Naive thymus-derived CD4-positive, alpha-beta T cell (primary cell): ENCODE data around the gene EIF3CL. TPM values are rescaled to one million over a fixed set of nuclear protein-coding genes. Genes with fewer than 3 reads are reported as not detected.
"Not testable (repeated sequence)": the region's sequence is repeated elsewhere in the genome, so short reads cannot be mapped to it uniquely, and the experiment has no call there.

Experiments
- ATAC-seq: fragments of 150-1000 bp; cut with Tn5 transposase; 2 replicates; pipeline ENCODE4 v1.10.0; 2021; ENCODE audit warnings: mild to moderate bottlenecking, moderate library complexity
- CTCF ChIA-PET: fragments of 350-600 bp; sonication (Branson Sonifier 250); formaldehyde crosslinking; loops from one replicate; lab custom pipeline; 2021; ENCODE audit warnings: antibody characterized with exemption; lab: Charles Lee
- POLR2A ChIA-PET: fragments of 350-600 bp; sonication (Branson Sonifier 250); formaldehyde crosslinking; loops from one replicate; lab custom pipeline; 2021; ENCODE audit warnings: antibody characterized with exemption, inconsistent platforms; lab: Charles Lee
- DNase-seq, 9 donors: peaks; one replicate each; pipeline versions ENCODE4 v3.0.0 to v3.0.0-alpha.2; 2020 to 2022; ENCODE audit warnings: mixed read lengths in 1 of 9
- H3K27ac ChIP-seq: one replicate; pipeline ENCODE4 v1.7.0; 2013; ENCODE audit warnings: mild to moderate bottlenecking, low read depth, low read length, moderate library complexity
- H3K27me3 ChIP-seq, 2 donors: one replicate each; pipeline ENCODE4 v1.7.0; 2013; ENCODE audit warnings: low read length in 2 of 2, mild to moderate bottlenecking in 2 of 2, moderate library complexity in 2 of 2; ENCODE audit not compliant: control insufficient read depth in 2 of 2, insufficient read depth in 2 of 2
- H3K36me3 ChIP-seq, 3 experiments: 1 replicate in 2 of 3; 2 replicates in 1 of 3; pipeline ENCODE4 v1.7.0; 2013; ENCODE audit warnings: low read length in 3 of 3, mild to moderate bottlenecking in 3 of 3, moderate library complexity in 1 of 3; ENCODE audit not compliant: insufficient read depth in 3 of 3, control insufficient read depth in 2 of 3
- H3K4me1 ChIP-seq, 2 donors: one replicate each; pipeline ENCODE4 v1.7.0; 2013; ENCODE audit warnings: low read length in 2 of 2, mild to moderate bottlenecking in 2 of 2, moderate library complexity in 1 of 2; ENCODE audit not compliant: control insufficient read depth in 2 of 2, insufficient read depth in 2 of 2
- H3K4me3 ChIP-seq: 2 replicates; pipeline ENCODE4 v1.7.0; 2013; ENCODE audit warnings: mild to moderate bottlenecking, low read length
- H3K9me3 ChIP-seq, 3 experiments: 1 replicate in 2 of 3; 2 replicates in 1 of 3; pipeline ENCODE4 v1.7.0; 2013; ENCODE audit warnings: low read length in 3 of 3; ENCODE audit not compliant: control insufficient read depth in 2 of 3
- H3K27ac Mint-ChIP-seq, 9 donors: one replicate each; pipeline ENCODE4 v1.8.0; 2020 to 2022; ENCODE audit warnings: mixed read lengths in 9 of 9, mild to moderate bottlenecking in 8 of 9, moderate library complexity in 5 of 9, inconsistent platforms in 2 of 9
- H3K27me3 Mint-ChIP-seq, 5 donors: one replicate each; pipeline ENCODE4 v1.8.0; 2021 to 2022; ENCODE audit warnings: mixed read lengths in 5 of 5, mild to moderate bottlenecking in 1 of 5
- H3K36me3 Mint-ChIP-seq, 5 donors: one replicate each; pipeline ENCODE4 v1.8.0; 2020 to 2022; ENCODE audit warnings: mixed read lengths in 5 of 5, mild to moderate bottlenecking in 3 of 5, inconsistent platforms in 1 of 5
- H3K4me1 Mint-ChIP-seq, 7 donors: one replicate each; pipeline ENCODE4 v1.8.0; 2020 to 2022; ENCODE audit warnings: mixed read lengths in 7 of 7, mild to moderate bottlenecking in 3 of 7, inconsistent platforms in 1 of 7
- H3K4me3 Mint-ChIP-seq, 10 donors: one replicate each; pipeline ENCODE4 v1.8.0; 2020 to 2022; ENCODE audit warnings: mild to moderate bottlenecking in 10 of 10, mixed read lengths in 10 of 10, moderate library complexity in 6 of 10, inconsistent platforms in 2 of 10
- H3K9me3 Mint-ChIP-seq, 11 donors: one replicate each; pipeline ENCODE4 v1.8.0; 2020 to 2022; ENCODE audit warnings: mixed read lengths in 11 of 11, mild to moderate bottlenecking in 4 of 11, inconsistent platforms in 1 of 11, moderate library complexity in 1 of 11
- intact Hi-C, 2 donors: fragments of 100-400 bp; cut with micrococcal nuclease; formaldehyde crosslinking; loops; one replicate each; pipeline ENCODE4 v1.15.1; 2023
- polyA plus RNA-seq, 2 donors: library from polyadenylated mRNA; unstranded; fragments of 300-500 nt; fragmentation: Illumina TruSeq; gene quantifications; one replicate each; pipeline ENCODE4 v1.2.3, GENCODE V29; 2021
- total RNA-seq, 6 experiments: library from RNA in 5 of 6; stranded (reverse) in 5 of 6; gene quantifications; 1 replicate in 5 of 6; 2 replicates in 1 of 6; pipeline ENCODE4 v1.2.3 and lab custom pipeline; 2021 to 2026

EIF3CL gene
- total and polyA plus RNA-seq, 7 experiments from 2014 or later: 14.4 to 78.4 (median 37.0) TPM

DNA sequence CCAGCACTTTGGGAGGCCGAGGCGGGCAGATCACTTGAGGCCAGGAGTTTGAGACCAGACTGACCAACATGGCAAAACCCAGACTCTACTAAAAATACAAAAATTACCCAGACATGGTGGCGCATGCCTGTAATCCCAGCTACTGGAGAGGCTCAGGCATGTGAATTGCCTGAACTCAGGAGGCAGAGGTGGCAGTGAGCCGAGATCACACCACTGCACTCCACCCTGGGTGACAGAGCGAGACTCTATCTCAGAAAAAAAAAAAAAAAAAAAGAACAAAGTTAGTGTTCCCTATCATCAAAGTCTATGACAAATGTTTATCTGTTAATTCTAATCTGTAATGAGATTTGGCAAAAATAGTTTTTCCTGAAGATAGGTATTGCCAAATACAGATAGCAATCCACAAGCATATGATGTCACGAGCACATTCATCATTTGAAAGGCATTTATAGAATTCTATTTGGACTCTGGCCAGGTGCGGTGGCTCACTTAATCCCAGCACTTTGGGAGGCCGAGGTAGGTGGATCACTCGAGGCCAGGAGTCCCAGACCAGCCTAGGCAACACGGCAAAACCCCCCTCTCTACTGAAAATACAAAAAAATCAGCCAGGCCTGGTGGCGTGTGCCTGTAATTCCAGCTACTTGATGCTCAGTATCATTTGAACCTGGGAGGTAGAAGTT is 17.6 kb upstream of the EIF3CL start:
- CTCF ChIA-PET, H3K27ac Mint-ChIP-seq, H3K4me3 ChIP-seq, intact Hi-C loops, H3K9me3 Mint-ChIP-seq, H3K4me3 Mint-ChIP-seq, H3K9me3 ChIP-seq, H3K36me3 Mint-ChIP-seq, H3K4me1 ChIP-seq, DNase-seq, H3K27me3 ChIP-seq, ATAC-seq, H3K27ac ChIP-seq, H3K36me3 ChIP-seq, H3K4me1 Mint-ChIP-seq, H3K27me3 Mint-ChIP-seq, POLR2A ChIA-PET: not testable (repeated sequence)

DNA sequence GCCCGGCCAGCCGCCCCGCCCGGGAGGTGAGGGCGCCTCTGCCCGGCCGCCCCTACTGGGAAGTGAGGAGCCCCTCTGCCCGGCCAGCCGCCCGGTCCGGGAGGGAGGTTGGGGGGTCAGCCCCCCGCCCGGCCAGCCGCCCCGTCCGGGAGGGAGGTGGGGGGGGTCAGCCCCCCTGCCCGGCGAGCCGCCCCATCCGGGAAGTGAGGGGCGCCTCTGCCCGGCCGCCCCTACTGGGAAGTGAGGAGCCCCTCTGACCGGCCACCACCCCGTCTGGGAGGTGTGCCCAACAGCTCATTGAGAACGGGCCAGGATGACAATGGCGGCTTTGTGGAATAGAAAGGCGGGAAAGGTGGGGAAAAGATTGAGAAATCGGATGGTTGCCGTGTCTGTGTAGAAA is 13.4 kb upstream of the EIF3CL start:
- ATAC-seq, H3K27ac Mint-ChIP-seq, H3K4me3 Mint-ChIP-seq, intact Hi-C loops, H3K4me1 Mint-ChIP-seq, H3K36me3 Mint-ChIP-seq, H3K4me1 ChIP-seq, H3K9me3 Mint-ChIP-seq, H3K27ac ChIP-seq, H3K9me3 ChIP-seq, H3K27me3 Mint-ChIP-seq, CTCF ChIA-PET, H3K36me3 ChIP-seq, H3K4me3 ChIP-seq, H3K27me3 ChIP-seq, POLR2A ChIA-PET: not testable (repeated sequence)
- peak in 1 of 9 donors; percentile 5 for DNase-seq

DNA sequence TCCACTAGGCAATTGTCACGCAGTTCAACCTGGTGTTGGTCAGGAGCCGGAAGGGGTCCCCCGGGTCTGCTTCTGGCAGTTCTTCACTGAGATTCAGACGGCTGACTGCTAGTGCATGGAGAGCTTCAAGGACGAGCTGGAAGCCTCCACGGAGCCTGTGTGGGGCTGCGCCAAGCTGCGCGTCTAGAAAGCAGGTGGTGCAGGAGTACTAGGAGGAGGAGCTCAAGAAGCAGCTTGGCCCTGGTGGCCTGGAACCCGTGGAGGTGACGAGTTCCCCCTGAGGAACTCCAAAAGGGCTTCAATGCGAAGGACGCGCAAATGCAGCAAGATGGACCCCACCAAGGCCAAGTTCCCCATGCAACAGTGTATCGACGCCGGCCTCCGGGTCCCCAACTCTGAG is 10.9 kb upstream of the EIF3CL start:
- H3K4me1 ChIP-seq, H3K4me1 Mint-ChIP-seq, CTCF ChIA-PET, H3K36me3 Mint-ChIP-seq, H3K4me3 Mint-ChIP-seq, intact Hi-C loops, H3K36me3 ChIP-seq, H3K27ac ChIP-seq, POLR2A ChIA-PET, H3K27ac Mint-ChIP-seq, DNase-seq, ATAC-seq, H3K9me3 ChIP-seq, H3K27me3 Mint-ChIP-seq, H3K9me3 Mint-ChIP-seq, H3K27me3 ChIP-seq, H3K4me3 ChIP-seq: not testable (repeated sequence)

DNA sequence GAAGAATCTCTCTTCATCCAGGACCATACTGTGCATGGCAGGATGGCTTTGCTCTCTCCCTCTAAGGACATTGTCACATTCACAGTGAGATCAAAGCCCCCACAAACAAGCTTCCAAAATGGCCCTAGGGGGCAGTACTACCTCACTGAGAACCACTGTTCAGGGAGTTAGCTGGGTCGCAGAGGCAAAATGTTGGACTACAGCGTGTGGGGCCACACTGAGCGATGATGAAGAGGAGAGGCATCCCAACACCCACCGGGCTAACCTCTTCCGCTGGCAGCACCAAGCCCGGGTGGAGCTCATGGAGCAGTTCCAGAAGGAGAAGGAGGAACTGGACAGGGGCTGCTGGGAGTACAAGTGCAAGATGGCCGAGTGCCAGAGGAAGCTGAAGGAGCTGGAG is 9.9 kb upstream of the EIF3CL start:
- intact Hi-C loops, H3K27me3 ChIP-seq, DNase-seq, H3K4me3 Mint-ChIP-seq, POLR2A ChIA-PET, H3K9me3 ChIP-seq, H3K4me1 Mint-ChIP-seq, H3K36me3 Mint-ChIP-seq, H3K27ac ChIP-seq, CTCF ChIA-PET, H3K27me3 Mint-ChIP-seq, H3K9me3 Mint-ChIP-seq, H3K27ac Mint-ChIP-seq, ATAC-seq, H3K4me1 ChIP-seq, H3K4me3 ChIP-seq, H3K36me3 ChIP-seq: not testable (repeated sequence)

DNA sequence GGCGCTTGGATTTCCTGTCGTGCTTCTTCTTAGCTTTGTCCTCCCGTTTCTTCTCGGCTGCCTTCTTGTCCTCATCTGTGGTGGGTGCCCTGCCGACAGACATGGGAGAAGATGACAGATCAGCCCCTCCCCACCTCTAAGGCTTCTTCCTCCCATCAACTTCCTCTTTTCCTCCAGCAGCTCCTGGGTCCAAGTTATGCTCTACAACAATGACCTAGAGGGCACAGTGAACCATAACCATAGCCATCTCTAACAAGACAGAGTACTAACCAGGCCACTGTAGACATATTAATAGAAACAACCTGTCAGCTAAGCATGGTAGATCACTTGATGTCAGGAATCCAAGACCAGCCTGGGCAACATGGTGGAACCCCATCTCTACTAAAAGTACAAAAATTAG is 11.6 kb downstream of the EIF3CL start:
- H3K27me3 Mint-ChIP-seq, H3K27me3 ChIP-seq, H3K4me1 ChIP-seq, H3K36me3 Mint-ChIP-seq, DNase-seq, CTCF ChIA-PET, intact Hi-C loops, H3K4me3 ChIP-seq, H3K27ac ChIP-seq, POLR2A ChIA-PET, H3K27ac Mint-ChIP-seq, H3K4me1 Mint-ChIP-seq, H3K36me3 ChIP-seq, H3K9me3 Mint-ChIP-seq, H3K9me3 ChIP-seq, H3K4me3 Mint-ChIP-seq: not testable (repeated sequence)
- peak; percentile 34 for ATAC-seq

DNA sequence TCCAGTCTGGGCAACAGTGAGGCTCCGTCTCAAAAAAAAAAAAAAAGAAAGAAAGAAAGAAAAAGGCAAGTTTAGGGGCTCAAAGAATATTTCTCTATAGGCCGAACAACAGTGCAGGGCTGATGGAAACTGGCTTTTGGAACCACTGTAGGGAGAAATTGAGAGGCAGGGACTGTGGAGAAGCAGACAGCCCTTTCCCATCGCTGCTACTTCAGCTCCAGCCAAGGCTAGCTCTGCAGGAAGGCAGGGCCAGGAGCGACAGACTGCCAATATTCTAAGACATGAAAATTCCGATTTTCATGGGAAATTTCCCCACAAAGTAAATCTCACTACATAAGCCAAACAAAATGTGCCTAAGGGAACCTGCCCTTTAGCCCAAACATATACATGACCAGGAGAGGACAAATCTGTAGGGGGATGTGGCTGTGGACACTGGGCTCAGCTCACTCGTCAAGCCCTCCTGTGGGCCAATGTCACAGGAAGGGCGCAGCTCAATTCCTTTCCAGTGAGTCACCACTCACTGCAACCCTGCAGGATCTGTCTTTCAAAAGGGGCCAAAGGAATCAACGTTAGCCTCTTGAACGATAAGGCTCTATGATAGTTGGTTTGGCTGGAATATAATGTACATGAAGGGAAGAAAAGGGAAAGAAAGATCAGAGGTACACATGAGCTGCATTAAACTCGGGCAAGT is 21.3 kb downstream of the EIF3CL start:
- H3K27me3 Mint-ChIP-seq, H3K4me1 Mint-ChIP-seq, intact Hi-C loops, H3K9me3 ChIP-seq, H3K27me3 ChIP-seq, H3K4me1 ChIP-seq, DNase-seq, CTCF ChIA-PET, H3K27ac Mint-ChIP-seq, H3K4me3 ChIP-seq, H3K27ac ChIP-seq, POLR2A ChIA-PET, ATAC-seq, H3K36me3 Mint-ChIP-seq, H3K36me3 ChIP-seq, H3K9me3 Mint-ChIP-seq, H3K4me3 Mint-ChIP-seq: not testable (repeated sequence)

DNA sequence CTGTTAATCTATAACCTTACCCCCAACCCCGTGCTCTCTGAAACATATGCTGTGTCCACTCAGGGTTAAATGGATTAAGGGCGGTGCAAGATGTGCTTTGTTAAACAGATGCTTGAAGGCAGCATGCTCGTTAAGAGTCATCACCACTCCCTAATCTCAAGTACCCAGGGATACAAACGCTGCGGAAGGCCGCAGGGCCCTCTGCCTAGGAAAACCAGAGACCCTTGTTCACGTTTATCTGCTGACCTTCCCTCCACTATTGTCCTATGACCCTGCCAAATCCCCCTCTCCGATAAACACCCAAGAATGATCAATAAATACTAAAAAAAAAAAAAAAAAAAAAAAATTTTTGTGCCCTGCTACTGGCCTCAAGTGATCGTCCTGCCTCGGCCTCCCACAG is 25.8 kb downstream of the EIF3CL start:
- H3K4me1 ChIP-seq, H3K36me3 ChIP-seq, H3K27ac ChIP-seq, H3K4me3 Mint-ChIP-seq, ATAC-seq, H3K4me3 ChIP-seq, H3K9me3 Mint-ChIP-seq, H3K27me3 Mint-ChIP-seq, intact Hi-C loops, H3K36me3 Mint-ChIP-seq, H3K27ac Mint-ChIP-seq, H3K9me3 ChIP-seq, H3K27me3 ChIP-seq, POLR2A ChIA-PET, CTCF ChIA-PET, H3K4me1 Mint-ChIP-seq: not testable (repeated sequence)
- DNase-seq: peak in 1 of 9 donors; percentile 6
